ES-I3 (cell line): ENCODE data around the gene RTP3.

ENCODE experiments used
- H3K36me3 ChIP-seq: 2 replicates; pipeline ENCODE4 v1.6.1; 2013; ENCODE audit warnings: mild to moderate bottlenecking, low read length, control low read depth, moderate library complexity; ENCODE audit not compliant: insufficient read depth
- H3K4me1 ChIP-seq: 2 replicates; pipeline ENCODE4 v1.6.1; 2013; ENCODE audit warnings: mild to moderate bottlenecking, control low read depth, low read length; ENCODE audit not compliant: insufficient read depth
- H3K9ac ChIP-seq: 2 replicates; pipeline ENCODE4 v1.6.1; 2013; ENCODE audit warnings: low read depth, mild to moderate bottlenecking, low read length, moderate library complexity
- H3K9me3 ChIP-seq: 2 replicates; pipeline ENCODE4 v1.6.1; 2013; ENCODE audit warnings: mild to moderate bottlenecking, low read length, moderate library complexity; ENCODE audit not compliant: control insufficient read depth, insufficient read depth

RTP3 gene

DNA sequence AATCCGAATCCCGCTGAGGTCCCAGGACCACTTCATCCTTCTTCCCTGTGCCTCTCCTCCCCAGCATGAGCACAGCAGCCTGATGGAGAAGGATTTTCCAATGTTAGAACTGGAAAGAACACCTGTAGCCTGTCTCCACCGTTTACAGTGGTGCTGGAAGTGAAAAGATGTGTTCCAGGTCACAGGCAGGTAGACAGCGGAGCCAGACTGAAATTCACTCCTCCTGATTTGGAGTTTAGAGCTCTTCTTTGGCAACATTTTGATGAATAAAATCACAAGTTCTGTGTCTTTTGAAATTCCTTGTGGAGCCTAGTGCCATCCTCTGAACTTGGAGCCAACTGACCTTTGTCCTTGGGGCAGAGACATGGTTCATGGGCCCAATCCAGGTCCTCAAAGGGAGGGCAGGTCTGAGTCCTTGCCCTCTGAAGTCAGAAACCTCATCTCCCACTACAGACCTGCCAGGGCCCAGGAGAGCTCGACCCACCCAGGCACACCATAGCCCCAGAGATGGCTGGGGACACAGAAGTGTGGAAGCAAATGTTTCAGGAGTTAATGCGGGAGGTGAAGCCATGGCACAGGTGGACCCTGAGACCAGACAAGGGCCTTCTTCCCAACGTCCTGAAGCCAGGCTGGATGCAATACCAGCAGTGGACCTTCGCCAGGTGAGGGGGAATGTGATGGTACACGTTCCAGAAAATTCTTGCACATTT, at the start of gene RTP3:
RTP3 (plus strand) TSS at position 421 of the 710 bp plus-strand sequence; CDS start at position 508, 87 bp downstream.
- peaks cover 3% of the 10 kb centered on the region; the same call in 1 of the 2 replicates for H3K9me3 ChIP-seq
- H3K4me1 ChIP-seq = no peaks in the 10 kb centered on the region
- H3K9ac ChIP-seq = no peak within 1 kb of the TSS
- no peaks in the 10 kb centered on the region for H3K36me3 ChIP-seq

- H3K4me1 ChIP-seq = no peaks in the 10 kb centered on the region
- no peak overlapping the region for H3K9ac ChIP-seq
- no peaks in the 10 kb centered on the region for H3K9me3 ChIP-seq
- H3K36me3 ChIP-seq = no peaks in the 10 kb centered on the region
Measured at GRCh38 chr3:46448721-46449120, 49.1 kb upstream of the RTP3 start.

DNA sequence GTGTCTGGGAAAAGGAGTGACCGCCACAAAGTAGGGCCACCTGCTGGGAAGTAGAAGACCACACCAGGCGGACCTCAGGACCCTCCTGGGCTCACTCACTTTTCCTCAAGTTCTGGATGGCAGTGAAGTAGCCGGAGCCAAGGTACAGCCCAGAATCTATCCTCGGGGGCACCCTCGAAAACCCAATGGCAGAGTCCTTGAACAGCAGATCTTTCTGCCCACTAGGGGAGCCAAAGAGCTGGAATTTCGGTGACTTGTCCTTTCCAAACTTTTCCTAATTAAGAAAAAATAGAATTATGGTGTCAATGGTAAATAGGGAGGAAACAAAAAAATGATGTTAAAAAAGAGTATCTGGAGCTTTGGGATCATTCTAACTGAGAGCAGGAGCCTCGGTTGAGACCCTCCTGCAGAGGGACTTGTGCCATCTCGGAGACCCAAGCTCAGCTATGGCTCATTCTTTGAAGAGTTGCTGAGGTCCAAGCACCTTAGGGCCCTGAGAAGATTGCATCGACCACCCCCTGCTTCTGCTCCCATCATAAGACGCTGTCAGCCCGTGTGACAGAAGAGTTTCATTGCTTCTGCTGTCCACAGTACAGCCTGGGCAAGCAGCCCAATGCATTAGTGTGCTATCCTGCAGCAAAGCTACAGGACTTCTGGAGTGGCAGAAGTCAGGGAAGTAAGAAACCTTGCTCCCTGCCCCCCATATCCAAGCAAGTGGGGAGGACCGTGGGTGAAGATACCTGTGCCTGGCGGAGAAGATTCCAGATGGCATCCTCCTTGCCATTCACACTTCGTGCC, 47.8 kb upstream of the RTP3 start:
- H3K36me3 ChIP-seq = no peaks in the 10 kb centered on the region
- no peaks in the 10 kb centered on the region for H3K9me3 ChIP-seq
- H3K4me1 ChIP-seq = no peaks in the 10 kb centered on the region
- H3K9ac ChIP-seq = no peak overlapping the region

DNA sequence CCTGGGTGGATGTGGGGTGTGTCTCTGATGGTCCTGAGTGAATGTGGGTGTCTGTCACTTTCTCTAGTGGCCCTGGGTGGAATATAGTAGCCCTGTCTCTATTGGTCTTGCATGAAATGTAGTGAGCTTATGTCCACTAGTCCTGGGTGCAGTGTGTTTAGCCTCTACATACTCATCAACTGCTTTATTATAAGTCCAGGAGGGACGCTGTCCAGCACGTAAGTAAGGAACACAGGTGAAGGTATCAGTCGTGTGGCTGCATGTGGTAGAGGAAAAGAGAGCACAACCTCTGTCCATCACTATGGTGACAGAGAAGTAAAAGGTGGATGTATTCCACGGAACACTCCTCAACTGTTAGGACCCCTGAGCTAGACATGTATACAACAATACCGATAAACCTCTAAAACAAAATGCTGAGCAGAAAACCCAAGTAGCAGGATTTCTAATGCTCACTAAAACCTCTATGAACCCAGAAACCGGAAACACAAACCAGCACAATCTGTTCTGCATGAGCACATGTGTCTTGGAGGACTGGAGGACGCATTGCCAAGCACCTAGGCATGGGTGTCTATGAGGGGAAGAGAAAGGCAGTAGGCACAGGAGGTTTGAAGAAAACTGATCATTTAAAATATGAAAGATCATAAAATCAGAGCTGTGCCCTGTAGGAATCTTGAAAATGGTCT, 44.1 kb upstream of the RTP3 start:
- H3K9ac ChIP-seq = no peak overlapping the region
- no peaks in the 10 kb centered on the region for H3K4me1 ChIP-seq
- H3K9me3 ChIP-seq = no peaks in the 10 kb centered on the region
- no peaks in the 10 kb centered on the region for H3K36me3 ChIP-seq

DNA sequence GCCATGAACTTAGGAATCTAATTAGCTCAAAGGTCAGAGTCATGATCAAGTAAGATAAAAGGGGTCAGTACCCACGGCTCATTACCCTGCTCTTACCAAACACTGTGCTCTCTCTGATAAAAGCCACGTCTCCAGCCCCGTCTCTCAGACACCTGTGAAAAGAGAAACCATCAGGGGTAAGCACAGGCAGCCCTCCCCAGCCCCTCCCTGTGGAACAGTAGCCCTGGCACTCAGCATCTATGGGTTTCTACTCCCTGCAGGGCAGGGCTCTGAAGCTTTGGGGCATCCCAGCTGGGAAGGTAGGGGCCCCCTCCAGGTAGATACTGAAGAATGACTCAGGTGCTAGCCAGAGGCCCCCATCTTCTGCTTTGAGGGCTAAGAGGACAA, 43.6 kb upstream of the RTP3 start:
- Histone ChIP-seq H3K9me3 (no peaks in the 10 kb centered on the region), H3K4me1 (no peaks in the 10 kb centered on the region), H3K9ac (no peak overlapping the region), H3K36me3 (no peaks in the 10 kb centered on the region)

- H3K9ac ChIP-seq = no peak overlapping the region
- no peaks in the 10 kb centered on the region for H3K4me1 ChIP-seq
- no peaks in the 10 kb centered on the region for H3K9me3 ChIP-seq
- no peaks in the 10 kb centered on the region for H3K36me3 ChIP-seq
Measured at GRCh38 chr3:46454606-46455005, 43.2 kb upstream of the RTP3 start.

- H3K4me1 ChIP-seq = no peaks in the 10 kb centered on the region
- H3K36me3 ChIP-seq = no peaks in the 10 kb centered on the region
- no peaks in the 10 kb centered on the region for H3K9me3 ChIP-seq
- H3K9ac ChIP-seq = no peak overlapping the region
Measured at GRCh38 chr3:46455231-46456115, 42.3 kb upstream of the RTP3 start.

- H3K36me3 ChIP-seq = no peaks in the 10 kb centered on the region
- H3K4me1 ChIP-seq = no peaks in the 10 kb centered on the region
- H3K9me3 ChIP-seq = no peaks in the 10 kb centered on the region
- H3K9ac ChIP-seq = no peak overlapping the region
Measured at GRCh38 chr3:46456118-46456517, 41.7 kb upstream of the RTP3 start.

GRCh38 chr3:46460051-46460450, 37.7 kb upstream of the RTP3 start:
- Histone ChIP-seq H3K4me1 (peaks cover 2% of the 10 kb centered on the region; the same call in 1 of the 2 replicates), H3K36me3 (no peaks in the 10 kb centered on the region), H3K9me3 (no peaks in the 10 kb centered on the region), H3K9ac (no peak overlapping the region)

DNA sequence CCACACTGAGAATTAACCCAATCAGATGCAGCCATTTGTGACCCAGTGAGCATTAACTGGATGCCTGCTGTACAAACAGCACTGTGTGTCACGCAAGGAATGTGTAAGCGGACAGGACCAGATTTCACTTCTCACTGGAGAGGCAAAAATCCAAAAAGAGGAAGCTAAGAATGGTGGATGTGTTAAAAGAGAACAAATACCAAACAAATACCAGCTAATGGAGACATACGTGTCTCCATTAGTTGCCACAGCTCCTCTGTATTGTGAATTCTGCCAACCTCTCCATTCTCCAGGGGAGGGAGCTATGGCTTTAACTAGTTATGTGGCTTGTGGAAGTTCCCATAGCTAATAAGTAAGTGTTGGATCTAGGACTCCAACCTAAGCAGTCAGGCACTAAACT, 35.7 kb upstream of the RTP3 start:
- Histone ChIP-seq H3K4me1 (peaks cover 3% of the 10 kb centered on the region; the same call in 1 of the 2 replicates), H3K9me3 (no peaks in the 10 kb centered on the region), H3K9ac (no peak overlapping the region), H3K36me3 (no peaks in the 10 kb centered on the region)

- no peak overlapping the region for H3K9ac ChIP-seq
- H3K36me3 ChIP-seq = no peaks in the 10 kb centered on the region
- H3K4me1 ChIP-seq = peaks cover 3% of the 10 kb centered on the region; the same call in 1 of the 2 replicates
- H3K9me3 ChIP-seq = no peaks in the 10 kb centered on the region
Measured at GRCh38 chr3:46462511-46462910, 35.3 kb upstream of the RTP3 start.

GRCh38 chr3:46463120-46463867, 34.5 kb upstream of the RTP3 start:
- H3K4me1 ChIP-seq = peaks cover 3% of the 10 kb centered on the region; the same call in 1 of the 2 replicates
- no peaks in the 10 kb centered on the region for H3K36me3 ChIP-seq
- no peak overlapping the region for H3K9ac ChIP-seq
- no peaks in the 10 kb centered on the region for H3K9me3 ChIP-seq

GRCh38 chr3:46463868-46464241, 33.9 kb upstream of the RTP3 start:
- no peak overlapping the region for H3K9ac ChIP-seq
- H3K36me3 ChIP-seq = no peaks in the 10 kb centered on the region
- peaks cover 3% of the 10 kb centered on the region; the same call in 1 of the 2 replicates for H3K4me1 ChIP-seq
- no peaks in the 10 kb centered on the region for H3K9me3 ChIP-seq
